SK-N-SH (cell line): ENCODE results near the gene NRM.

Experiments used
- ELF1 ChIP-seq: IDR thresholded peaks from 2 replicates; pipeline ENCODE4 v1.4.0; 2012
- EP300 ChIP-seq, 2 experiments: IDR thresholded peaks; 2 replicates each; pipeline versions ENCODE4 v1.4.0 to v1.6.1; 2012; ENCODE audit warnings: borderline replicate concordance in 1 of 2, low read depth in 1 of 2, low read length in 1 of 2
- EZH2phosphoT487 ChIP-seq: fragments of 200-600 bp; sonication (generic); IDR thresholded peaks from 2 replicates; pipeline ENCODE4 v1.6.1; 2017; ENCODE audit warnings: low read depth, mixed run types, mild to moderate bottlenecking, antibody characterized with exemption, moderate library complexity, borderline replicate concordance
- GATA2 ChIP-seq: sonication (generic); formaldehyde crosslinking; IDR thresholded peaks from 2 replicates; pipeline ENCODE4 v1.5.0; 2020; ENCODE audit warnings: mild to moderate bottlenecking, missing genetic modification reagents
- JUND ChIP-seq: IDR thresholded peaks from 2 replicates; pipeline ENCODE4 v1.4.0; 2012
- MXI1 ChIP-seq: IDR thresholded peaks from 2 replicates; pipeline ENCODE4 v1.6.1; 2012; ENCODE audit warnings: mild to moderate bottlenecking, low read depth, low read length, improper control_type of control experiment
- POLR2AphosphoS5 ChIP-seq: IDR thresholded peaks from 2 replicates; pipeline ENCODE4 v1.6.1; 2012; ENCODE audit warnings: low read depth, low read length
- RXRA ChIP-seq: IDR thresholded peaks from 2 replicates; pipeline ENCODE4 v1.4.0; 2012; ENCODE audit warnings: low read depth, mild to moderate bottlenecking, borderline replicate concordance
- TAF1 ChIP-seq: IDR thresholded peaks from 2 replicates; pipeline ENCODE4 v1.6.1; 2012; ENCODE audit warnings: low read depth, mild to moderate bottlenecking, low read length, moderate library complexity, borderline replicate concordance
- YY1 ChIP-seq: IDR thresholded peaks from 2 replicates; pipeline ENCODE4 v1.4.0; 2012; ENCODE audit warnings: low read depth, mild to moderate bottlenecking
- TF ChIP-seq, protein P1 (sequence below): fragments of 200-600 bp; sonication (generic); IDR thresholded peaks from 2 replicates; pipeline ENCODE4 v1.6.1; 2017; ENCODE audit warnings: antibody characterized with exemption, mild to moderate bottlenecking, moderate library complexity
- TF ChIP-seq, protein P2 (sequence below): IDR thresholded peaks from 2 replicates; pipeline ENCODE4; 2012
- TF ChIP-seq, protein P3 (sequence below): fragments of 150-350 bp; IDR thresholded peaks from 2 replicates; pipeline ENCODE4 v1.6.1; 2016; ENCODE audit warnings: mild to moderate bottlenecking, low read depth, low read length
- TF ChIP-seq, protein P4 (sequence below): IDR thresholded peaks from 2 replicates; pipeline ENCODE4 v1.6.1; 2012; ENCODE audit warnings: mild to moderate bottlenecking, low read depth, low read length, moderate library complexity

DNA sequence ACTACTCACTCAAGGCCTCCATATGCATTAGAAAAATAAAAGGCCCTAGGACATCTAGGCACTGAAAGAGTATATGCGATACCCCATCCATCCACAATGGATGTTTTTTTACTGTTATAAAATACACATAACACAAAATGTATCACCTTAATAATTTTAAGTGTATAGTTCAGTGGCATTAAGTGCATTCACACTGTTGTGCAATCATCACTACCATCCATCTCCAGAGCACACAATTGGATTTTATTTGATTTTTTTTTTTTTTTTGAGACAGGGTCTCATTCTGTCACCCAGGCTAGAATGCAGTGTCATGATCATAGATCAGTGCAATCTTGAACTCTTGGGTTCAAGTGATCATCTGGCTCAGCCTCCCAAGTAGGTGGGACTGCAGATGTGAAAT lies 23.5 kb upstream of the NRM start:
- TF ChIP-seq, protein P1, sequence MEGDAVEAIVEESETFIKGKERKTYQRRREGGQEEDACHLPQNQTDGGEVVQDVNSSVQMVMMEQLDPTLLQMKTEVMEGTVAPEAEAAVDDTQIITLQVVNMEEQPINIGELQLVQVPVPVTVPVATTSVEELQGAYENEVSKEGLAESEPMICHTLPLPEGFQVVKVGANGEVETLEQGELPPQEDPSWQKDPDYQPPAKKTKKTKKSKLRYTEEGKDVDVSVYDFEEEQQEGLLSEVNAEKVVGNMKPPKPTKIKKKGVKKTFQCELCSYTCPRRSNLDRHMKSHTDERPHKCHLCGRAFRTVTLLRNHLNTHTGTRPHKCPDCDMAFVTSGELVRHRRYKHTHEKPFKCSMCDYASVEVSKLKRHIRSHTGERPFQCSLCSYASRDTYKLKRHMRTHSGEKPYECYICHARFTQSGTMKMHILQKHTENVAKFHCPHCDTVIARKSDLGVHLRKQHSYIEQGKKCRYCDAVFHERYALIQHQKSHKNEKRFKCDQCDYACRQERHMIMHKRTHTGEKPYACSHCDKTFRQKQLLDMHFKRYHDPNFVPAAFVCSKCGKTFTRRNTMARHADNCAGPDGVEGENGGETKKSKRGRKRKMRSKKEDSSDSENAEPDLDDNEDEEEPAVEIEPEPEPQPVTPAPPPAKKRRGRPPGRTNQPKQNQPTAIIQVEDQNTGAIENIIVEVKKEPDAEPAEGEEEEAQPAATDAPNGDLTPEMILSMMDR, result no peak
- TF ChIP-seq GATA2 (CRISPR knock-in tag) (no peak), ELF1 (no peak), EP300 (IDR thresholded peaks at IDR 0.05; ENCODE audit: borderline replicate concordance in 1 of 2, low read depth in 1 of 2, low read length in 1 of 2) (no peak), YY1 (no peak), MXI1 (no peak), RXRA (no peak), EZH2phosphoT487 (no peak), TAF1 (no peak), POLR2AphosphoS5 (no peak), JUND (no peak)
- TF ChIP-seq, protein P2, sequence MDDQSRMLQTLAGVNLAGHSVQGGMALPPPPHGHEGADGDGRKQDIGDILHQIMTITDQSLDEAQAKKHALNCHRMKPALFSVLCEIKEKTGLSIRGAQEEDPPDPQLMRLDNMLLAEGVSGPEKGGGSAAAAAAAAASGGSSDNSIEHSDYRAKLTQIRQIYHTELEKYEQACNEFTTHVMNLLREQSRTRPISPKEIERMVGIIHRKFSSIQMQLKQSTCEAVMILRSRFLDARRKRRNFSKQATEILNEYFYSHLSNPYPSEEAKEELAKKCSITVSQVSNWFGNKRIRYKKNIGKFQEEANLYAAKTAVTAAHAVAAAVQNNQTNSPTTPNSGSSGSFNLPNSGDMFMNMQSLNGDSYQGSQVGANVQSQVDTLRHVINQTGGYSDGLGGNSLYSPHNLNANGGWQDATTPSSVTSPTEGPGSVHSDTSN, result no peak
- TF ChIP-seq, protein P3, sequence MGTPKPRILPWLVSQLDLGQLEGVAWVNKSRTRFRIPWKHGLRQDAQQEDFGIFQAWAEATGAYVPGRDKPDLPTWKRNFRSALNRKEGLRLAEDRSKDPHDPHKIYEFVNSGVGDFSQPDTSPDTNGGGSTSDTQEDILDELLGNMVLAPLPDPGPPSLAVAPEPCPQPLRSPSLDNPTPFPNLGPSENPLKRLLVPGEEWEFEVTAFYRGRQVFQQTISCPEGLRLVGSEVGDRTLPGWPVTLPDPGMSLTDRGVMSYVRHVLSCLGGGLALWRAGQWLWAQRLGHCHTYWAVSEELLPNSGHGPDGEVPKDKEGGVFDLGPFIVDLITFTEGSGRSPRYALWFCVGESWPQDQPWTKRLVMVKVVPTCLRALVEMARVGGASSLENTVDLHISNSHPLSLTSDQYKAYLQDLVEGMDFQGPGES, result no peak
- TF ChIP-seq, protein P4, sequence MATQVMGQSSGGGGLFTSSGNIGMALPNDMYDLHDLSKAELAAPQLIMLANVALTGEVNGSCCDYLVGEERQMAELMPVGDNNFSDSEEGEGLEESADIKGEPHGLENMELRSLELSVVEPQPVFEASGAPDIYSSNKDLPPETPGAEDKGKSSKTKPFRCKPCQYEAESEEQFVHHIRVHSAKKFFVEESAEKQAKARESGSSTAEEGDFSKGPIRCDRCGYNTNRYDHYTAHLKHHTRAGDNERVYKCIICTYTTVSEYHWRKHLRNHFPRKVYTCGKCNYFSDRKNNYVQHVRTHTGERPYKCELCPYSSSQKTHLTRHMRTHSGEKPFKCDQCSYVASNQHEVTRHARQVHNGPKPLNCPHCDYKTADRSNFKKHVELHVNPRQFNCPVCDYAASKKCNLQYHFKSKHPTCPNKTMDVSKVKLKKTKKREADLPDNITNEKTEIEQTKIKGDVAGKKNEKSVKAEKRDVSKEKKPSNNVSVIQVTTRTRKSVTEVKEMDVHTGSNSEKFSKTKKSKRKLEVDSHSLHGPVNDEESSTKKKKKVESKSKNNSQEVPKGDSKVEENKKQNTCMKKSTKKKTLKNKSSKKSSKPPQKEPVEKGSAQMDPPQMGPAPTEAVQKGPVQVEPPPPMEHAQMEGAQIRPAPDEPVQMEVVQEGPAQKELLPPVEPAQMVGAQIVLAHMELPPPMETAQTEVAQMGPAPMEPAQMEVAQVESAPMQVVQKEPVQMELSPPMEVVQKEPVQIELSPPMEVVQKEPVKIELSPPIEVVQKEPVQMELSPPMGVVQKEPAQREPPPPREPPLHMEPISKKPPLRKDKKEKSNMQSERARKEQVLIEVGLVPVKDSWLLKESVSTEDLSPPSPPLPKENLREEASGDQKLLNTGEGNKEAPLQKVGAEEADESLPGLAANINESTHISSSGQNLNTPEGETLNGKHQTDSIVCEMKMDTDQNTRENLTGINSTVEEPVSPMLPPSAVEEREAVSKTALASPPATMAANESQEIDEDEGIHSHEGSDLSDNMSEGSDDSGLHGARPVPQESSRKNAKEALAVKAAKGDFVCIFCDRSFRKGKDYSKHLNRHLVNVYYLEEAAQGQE, result no peak
